GM23248 (cell line): ENCODE data around the gene ADRB2.

Experiments
- EZH2 ChIP-seq: fragments of 200-600 bp; sonication (generic); IDR thresholded peaks from 2 replicates; pipeline ENCODE4 v1.6.1; 2018; ENCODE audit warnings: antibody characterized with exemption, mild to moderate bottlenecking; ENCODE audit not compliant: insufficient read depth, poor library complexity, severe bottlenecking
- EZH2phosphoT487 ChIP-seq: fragments of 200-600 bp; sonication (generic); IDR thresholded peaks from 2 replicates; pipeline ENCODE4 v1.6.1; 2018; ENCODE audit warnings: antibody characterized with exemption, moderate library complexity, mild to moderate bottlenecking, low read depth; ENCODE audit not compliant: insufficient read depth

DNA sequence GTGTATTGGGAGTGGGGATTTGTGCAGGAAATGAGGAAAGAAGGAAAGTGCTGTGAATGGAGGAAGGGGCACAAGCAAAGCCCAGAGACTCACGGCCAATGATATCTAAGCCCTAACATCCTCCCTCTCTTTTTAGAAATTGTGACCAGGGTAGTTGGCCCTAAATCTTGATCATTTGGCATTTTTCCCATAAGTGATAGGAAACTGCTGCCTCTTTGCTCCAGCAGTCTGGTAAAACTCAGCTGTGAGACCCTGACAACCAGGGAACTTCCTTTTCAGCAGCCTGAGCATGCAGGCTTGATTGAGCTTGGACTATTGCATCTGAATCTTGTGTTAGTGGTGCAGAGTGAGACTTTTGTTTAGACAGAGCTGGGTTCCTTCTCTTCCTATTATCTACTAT is 9.6 kb upstream of the ADRB2 start:
- TF ChIP-seq EZH2 (no peak), EZH2phosphoT487 (no peak)
